HG03139 (cell line): ENCODE measurements around the gene SPRED3.
"Not testable (repeated sequence)": the region's sequence is repeated elsewhere in the genome, so short reads cannot be mapped to it uniquely, and the experiment has no call there.

ENCODE experiments used
- ATAC-seq: cut with Tn5 transposase; IDR thresholded peaks from one replicate; pipeline ENCODE4 v1.9.1; 2021; ENCODE audit not compliant: unreplicated experiment

The SPRED3 gene, protein sequence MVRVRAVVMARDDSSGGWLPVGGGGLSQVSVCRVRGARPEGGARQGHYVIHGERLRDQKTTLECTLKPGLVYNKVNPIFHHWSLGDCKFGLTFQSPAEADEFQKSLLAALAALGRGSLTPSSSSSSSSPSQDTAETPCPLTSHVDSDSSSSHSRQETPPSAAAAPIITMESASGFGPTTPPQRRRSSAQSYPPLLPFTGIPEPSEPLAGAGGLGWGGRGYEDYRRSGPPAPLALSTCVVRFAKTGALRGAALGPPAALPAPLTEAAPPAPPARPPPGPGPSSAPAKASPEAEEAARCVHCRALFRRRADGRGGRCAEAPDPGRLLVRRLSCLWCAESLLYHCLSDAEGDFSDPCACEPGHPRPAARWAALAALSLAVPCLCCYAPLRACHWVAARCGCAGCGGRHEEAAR

DNA sequence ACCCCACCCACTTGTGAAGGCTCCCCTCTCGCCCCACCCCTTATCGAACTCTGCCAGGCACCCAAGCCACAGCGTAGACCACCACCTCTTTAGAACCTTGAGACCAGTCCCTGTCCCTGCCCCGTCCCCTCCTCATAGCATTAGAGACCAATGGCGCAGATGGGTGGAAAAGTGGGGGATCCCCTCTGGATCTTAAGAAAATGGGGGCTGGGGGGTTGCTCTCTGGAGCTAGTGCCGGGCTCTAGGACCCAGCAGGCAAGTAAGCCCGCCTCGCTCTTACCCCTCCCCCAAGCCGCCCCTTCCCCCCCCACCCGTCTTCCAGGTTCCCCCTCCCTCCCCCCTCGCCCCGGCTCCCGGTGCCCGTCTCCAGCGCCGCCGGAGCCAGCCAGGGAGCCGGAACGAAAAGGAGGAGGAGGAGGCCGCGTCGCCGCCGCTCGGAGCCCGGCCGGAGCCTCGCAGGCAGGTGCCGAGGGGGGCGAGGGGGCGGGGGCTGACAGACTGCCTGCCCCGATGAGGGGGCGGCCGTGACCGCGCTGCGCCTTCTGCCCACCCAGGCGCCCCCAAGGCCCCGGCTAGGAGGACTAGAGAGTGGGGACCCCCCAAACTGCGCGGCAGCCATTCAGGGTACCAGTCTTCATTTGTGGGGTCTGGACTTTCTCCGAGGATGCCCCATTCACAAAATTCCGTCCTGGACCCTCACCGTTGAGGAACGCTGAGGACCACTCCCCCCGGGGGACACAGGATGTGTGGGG lies at the start of gene SPRED3:
Gene SPRED3 (plus strand): TSS at position 349 of the 752 bp plus-strand sequence. CDS start 1,606 bp downstream, outside the sequence.
- ATAC-seq, result no peak

DNA sequence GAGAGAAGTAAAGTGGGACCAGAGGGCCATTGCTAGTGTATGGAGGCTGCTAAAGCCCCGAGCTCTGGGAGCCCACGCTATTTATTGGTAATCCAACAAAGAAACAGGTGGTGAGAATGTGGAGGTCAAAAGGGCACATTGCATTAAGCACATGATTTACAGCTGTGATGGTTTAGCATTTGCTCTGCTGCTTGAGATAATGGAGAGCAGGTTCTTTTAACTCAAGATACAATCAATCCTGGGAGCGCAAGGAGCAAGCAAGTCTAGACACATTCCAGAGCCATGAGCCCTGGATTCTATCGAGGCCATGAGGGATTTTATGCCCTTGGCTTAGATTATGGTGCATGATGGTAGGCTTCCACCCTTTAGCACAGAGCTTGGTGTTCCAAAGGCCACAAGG lies 49.5 kb upstream of the SPRED3 start:
- not testable (repeated sequence) for ATAC-seq

DNA sequence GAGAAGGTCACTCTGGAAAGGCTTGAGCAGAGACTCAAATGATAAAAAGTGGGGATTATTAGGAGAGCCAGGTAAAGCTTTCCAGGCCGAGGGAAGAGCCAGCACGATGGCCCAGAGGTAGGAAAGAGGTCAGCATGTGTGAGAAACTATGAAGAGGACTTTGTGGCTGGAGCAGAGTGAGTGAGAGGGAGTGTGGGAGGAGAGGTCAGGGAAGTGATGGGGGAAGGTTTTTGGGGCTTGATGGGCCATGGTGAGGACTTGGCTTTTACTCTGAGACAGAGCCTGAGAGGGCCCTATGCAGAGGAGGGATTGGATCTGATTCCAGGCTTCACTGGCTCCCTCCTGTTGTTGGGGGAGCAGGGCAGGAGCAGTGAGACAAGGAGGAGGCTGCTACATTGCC lies 47.6 kb upstream of the SPRED3 start:
- no peak for ATAC-seq

DNA sequence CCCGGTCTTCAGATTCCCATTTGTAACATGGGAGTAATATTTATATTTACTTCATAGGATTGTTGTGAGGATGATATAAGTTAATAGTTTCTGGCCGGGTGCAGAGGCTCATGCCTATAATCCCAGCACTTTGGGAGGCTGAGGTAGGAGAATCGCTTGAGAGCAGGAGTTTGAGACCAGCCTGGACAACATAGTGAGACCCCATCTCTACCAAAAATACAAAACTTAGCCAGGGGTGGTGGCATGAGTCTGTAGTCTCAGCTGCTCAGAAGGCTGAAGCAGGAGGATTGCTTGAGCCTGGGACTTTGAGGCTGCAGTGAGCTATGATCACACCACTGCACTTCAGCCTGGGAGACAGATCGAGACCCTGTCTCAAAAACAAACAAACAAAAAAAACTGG lies 41.7 kb upstream of the SPRED3 start:
- no peak for ATAC-seq

DNA sequence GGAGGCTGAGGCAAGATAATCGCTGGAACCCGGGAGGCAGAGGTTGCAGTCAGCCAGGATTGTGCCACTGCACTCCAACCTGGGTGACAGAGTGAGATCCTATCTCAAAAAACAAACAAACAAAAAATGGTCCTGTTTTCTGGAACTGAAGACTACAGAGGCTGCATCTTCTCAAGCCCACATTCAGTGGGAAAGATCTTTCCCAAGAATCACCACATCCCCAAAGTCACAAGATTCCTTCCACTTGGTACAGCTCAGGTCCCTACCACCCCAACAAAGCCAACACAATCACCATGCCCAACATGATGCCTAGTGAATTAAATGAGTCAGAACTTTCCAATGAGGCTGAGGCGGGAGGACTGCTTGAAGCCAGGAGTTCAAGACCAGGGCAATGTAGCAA lies 37.6 kb upstream of the SPRED3 start:
- ATAC-seq, result no peak

DNA sequence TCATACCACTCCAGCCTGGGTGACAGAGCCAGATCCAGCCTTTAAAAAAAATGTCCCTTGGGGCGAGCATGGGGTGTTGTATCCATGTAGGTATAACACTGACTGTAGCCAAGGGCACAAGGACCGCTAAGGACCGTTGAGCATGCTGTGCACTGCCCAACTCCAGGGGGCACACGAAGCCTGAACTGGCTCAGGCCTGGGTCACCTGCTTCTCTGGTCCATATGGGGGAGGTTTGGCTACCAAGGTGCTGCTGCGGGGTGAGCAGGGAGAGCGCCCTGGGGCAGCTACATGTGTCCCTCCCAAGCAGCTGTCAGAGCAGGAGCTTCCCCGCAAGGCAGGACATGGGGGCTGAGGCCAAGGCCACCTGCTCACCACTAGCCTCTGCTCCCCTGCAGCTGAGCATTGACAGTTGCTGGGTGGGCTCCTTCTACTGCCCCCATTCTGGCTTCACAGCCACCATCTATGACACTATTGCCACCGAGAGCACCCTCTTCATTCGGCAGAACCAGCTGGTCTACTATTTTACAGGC lies 36.6 kb upstream of the SPRED3 start:
- ATAC-seq, result no peak

DNA sequence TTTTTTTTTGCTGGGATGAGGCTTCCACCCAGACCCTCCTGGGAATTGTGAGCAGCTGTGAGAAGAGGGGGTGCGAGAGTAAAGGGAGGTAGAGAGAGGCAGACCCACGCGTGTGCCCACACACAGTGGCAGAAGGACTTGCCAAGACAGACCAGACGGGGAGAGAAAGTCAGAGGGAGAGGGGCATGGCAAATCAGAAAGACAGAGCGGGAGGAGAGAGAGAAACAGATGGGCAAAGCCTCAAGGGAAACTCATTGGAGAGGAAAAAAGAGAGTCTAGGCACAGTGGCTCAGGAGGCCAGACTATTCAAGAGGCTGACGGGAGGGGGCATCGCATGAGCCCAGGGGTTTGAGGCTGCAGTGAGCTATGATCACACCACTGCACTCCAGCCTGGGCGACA lies 35.9 kb upstream of the SPRED3 start:
- ATAC-seq, result no peak

DNA sequence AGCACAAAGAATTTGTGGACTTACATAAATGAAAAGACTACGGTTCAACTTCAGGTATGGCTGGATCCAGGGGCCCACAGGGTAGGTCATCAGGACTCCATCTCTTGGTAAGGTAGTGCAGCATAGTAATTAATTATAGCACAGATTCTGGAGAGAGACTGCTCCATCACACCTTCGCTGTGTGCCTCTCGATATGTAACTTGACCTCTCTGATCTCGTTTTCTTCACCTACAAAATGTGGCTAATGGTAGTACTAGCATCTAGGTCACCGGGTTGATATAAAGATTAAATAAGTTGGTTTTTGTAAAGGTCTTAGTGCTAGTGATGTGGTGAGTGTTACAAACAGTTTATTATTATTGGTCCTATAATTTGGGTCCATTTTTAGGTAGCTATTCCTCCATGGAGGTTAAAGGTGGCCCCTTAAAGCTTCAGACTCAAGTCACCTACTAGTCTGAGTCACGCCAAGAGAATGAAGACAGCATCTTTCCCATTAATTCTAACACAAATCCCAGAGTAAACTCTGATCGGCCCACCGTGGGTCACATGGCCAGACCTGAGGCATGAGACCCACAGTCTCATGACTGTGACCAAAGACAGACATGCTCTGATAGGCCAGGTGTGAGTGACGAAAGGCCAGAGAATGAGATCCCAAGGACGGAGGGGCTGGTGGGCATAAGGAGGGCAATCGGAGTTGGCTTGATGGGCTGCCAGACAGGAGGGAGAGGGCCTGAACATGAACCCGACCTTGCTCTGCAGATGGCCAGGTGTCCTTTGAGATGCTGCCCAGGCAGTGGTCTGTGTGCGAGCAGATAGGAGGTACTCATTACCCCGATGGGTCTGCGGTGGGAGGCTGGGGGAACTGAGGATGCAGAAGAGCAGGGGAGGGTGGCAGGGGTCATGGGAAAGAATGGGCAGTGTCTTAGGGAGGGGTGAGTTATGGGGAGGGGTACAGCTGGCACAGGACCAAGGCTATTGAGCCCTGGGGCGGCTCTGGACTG lies 32.5 kb upstream of the SPRED3 start:
- no peak for ATAC-seq

DNA sequence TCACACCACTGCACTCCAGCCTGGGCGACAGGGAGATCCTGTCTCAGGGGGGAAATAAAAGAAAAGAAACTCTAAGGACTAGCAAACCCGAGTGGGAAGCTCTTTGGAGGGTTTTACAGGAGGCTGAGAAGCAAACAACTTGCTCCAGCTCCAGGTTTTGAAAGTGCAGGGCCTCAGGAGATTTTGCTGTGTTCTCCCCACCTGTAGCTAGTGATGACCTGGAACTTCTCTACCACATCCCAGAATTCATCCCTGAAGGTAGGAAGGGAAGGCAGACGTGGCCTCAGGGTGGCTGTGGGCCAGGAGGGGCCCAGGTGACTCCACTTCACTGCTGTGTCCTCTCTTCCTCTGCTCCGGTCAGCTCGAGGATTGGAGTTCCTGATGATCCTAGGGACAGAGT lies 30.4 kb upstream of the SPRED3 start:
- ATAC-seq, result no peak

DNA sequence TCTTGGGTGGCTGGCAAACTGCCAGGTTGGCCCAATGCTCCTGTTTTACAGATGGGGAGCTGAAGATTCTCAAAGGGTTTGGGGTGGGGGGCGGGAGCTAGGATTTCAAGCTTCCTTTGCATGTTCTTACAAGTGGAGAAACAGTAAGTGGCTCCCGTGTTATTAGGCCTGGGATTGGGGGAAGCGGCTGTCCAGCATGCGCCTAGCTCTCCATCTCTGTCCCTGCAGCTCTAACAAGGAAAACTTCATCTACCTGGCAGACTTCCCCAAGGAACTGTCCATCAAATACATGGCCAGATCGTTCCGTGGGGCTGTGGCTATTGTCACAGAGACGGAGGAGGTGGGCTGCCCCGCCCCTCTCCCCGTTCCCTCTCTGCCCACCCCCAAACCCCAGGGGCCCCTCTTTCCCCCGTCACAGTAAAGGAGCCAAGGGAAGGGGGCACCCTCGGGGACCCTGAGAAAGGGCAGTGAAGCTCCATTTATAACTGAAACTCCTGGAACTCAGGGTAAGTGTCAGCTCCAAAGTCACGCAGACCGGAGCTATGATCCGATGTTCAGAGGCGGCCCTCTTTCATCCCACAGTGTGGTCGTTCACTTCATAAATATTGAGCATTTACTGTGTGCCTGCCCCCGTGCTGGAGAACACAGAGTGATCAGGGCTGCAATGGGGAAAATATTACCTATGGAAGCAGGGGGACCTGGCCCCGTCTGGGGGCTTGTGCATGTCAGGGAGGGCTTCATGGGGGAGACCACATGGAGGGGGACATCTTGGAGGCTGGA lies 29.1 kb upstream of the SPRED3 start:
- no peak for ATAC-seq

DNA sequence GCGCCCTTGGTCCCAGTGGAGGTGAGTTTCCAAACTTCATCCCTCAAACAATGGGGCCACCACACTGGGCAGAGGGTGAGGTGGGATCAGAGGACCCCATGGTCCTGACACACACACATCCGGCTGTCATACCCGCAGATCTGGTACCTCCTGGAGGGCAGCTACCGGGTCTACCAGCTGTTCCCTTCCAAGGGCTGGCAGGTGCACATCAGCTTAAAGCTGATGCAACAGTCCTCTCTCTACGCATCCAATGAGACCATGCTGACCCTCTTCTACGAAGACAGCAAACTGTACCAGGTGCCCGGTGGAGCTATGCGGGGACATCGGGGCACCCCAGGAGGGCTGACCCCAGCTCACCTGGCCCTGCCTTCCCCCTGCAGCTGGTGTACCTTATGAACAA lies 28.1 kb upstream of the SPRED3 start:
- ATAC-seq, result no peak

DNA sequence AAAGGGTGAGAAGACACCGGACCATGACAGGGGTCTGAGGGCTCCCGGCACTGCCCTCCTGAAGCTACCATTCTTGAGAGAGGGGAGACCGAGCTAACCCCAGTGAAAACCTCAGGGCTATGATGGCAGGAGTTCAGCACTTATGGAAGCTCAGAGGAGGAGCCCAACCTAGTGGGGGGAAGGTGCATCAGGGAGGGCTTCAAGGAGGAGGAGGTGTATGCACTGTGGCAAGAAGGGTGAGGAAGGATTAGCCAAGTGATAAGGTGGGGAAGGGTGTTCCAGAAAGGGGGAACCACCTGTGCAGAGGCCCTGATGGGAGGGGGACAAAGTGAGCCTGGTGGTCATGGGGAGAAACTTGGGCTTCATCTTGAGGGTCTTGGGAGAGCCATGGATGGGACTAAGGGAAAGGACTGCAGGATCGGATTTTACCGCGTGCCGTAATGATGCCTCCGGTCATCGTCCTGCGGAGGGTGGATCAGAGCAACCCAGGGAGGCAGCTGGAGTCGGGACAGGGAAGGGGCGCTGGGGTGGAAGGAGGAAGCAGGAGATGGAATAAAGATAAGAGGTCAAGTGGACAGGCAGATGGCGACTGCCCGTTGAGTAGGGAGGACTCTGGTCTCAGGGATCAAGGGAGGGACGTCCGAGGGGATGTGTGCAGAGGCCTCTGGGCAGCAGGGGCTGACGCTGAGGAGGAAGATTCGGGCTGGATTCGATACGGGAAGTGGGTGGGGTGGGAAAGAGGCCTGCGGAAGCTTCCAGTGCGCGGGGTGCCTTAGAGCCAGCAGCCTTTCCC lies 27.5 kb upstream of the SPRED3 start:
- no peak for ATAC-seq

DNA sequence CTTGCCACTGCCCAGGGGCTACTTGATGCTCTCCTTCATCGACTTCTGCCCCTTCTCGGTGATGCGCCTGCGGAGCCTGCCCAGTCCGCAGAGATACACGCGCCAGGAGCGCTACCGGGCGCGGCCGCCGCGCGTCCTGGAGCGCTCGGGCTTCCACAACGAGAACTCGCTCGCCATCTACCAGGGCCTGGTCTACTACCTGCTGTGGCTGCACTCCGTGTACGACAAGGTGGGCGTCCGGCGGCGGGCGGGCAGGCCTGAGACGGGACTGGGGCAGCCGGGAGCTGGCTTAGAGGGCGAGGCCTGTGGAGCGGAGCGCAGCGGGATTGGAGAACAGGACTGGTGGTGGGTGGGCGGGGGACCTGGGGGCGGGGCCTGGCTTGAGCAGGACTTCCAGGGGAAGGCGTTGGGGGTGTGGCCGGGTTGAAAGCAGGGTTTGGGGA lies 26.8 kb upstream of the SPRED3 start:
- ATAC-seq, result no peak

DNA sequence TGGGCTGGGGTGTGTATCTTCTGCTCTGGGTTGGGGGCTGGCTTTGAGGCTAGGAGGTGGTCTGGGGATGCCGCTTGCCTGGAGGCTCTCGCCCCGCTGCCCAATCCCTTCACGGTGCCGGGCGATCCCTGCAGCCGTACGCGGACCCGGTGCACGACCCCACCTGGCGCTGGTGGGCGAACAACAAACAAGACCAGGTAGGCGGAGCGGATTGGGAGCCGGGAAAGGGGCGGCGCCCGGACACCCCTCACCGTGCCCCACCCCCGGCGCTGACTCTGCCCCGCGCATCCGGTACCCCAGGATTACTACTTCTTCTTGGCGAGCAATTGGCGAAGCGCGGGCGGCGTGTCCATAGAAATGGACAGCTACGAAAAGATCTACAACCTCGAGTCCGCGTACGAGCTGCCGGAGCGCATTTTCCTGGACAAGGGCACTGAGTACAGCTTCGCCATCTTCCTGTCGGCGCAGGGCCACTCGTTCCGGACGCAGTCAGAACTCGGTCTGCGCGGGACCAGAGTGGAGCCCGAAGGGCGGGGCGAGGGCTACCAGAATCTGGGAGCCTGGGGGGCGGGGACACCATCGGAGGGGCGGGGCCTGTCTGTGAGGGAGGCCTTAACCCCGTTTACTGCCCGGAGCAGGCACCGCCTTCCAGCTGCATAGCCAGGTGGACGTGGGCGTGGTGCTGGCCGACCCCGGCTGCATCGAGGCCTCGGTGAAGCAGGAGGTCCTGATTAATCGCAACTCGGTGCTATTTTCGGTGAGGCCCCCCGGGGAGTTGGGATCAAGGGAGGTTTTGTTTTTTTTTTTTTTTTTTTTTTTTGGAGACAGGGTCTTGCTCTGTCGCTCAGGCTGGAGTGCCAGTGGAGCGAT lies 26.2 kb upstream of the SPRED3 start:
- no peak for ATAC-seq

DNA sequence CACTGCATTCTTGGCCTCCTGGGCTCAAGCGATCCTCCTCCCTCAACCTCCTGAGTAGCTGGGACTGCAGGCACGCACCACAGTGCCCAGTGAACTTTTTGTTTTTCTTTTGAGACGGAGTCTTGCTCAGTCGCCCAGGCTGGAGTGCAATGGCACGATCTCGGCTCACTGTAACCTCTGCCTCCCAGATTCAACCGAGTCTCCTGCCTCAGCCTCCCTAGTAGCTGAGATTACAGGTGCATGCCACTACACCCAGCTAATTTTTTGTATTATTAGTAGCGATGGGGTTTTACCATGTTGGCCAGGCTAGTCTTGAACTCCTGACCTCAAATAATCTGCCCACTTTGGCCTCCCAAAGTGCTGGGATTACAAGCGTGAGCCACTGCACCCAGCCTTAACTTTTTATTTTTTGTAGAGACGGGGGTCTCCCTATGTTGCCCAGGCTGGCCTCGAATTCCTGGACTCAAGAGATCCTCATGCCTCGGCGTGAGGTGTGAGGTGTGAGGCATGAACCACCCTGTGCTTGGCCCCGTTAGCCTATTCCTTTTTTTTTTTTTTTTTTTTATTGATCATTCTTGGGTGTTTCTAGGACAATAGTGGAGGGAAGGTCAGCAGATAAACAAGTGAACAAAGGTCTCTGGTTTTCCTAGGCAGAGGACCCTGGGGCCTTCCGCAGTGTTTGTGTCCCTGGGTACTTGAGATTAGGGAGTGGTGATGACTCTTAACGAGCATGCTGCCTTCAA lies 25.4 kb upstream of the SPRED3 start:
- not testable (repeated sequence) for ATAC-seq

DNA sequence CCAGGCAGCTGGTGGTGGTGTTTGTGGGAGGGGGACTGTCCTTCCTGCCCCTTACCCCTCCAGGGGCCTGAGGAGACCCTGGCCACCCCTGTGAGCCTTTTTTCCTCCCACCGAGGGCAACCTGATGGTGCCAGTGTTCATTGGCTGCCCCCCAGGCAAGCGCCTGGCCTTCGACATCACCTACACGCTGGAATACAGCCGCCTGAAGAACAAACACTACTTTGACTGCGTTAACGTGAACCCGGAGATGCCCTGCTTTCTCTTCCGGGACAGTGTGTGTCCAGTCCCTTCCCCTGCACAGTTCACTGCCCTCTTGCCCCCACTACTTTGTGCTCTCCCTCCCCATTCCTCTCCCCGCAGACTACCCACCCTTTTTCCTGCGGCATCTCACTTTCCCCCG lies 21.5 kb upstream of the SPRED3 start:
- no peak for ATAC-seq

DNA sequence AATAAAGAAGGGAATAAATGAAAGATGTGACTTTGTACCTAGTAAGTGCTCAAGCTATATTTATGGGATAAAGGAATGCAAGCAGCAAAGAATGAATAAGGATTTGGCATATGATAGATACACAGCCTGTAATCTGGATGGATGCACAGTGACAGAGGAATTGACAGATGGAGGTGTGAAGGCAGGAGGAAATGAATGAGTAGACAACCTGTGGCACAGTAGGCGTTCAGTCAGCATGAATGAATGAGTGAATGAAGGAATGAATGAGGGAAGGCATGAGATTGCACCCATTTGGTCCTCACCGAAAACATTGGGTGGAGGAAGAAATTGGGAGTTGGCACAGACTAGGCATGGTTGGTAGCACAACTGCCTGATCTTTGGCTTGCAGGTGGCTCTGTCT lies 18.9 kb upstream of the SPRED3 start:
- no peak for ATAC-seq

DNA sequence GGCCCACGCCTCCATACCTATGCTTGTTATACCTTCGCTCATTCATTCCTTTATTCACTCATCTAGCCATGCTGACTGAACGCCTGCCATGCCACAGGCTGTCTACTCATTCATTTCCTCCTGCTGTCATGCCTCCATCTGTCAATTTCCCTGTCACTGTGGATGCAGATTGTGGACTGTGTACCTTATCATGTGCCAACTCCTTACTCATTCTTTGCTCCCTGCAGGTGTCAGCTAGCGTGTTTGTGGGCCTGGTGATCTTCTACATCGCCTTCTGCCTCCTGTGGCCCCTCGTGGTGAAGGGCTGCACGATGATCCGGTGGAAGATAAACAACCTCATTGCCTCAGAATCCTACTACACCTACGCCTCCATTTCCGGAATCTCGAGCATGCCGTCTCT lies 18.2 kb upstream of the SPRED3 start:
- ATAC-seq, result no peak
